Activated CD8-positive, alpha-beta memory T cell treated with anti-CD3 and anti-CD28 coated beads, Interleukin-2, amount 10 ng/mL, durations not matched to agents 7 days and 5 days (primary cell): ENCODE results near the gene PHF11. TPM values are rescaled to one million over a fixed set of nuclear protein-coding genes. Genes with fewer than 3 reads are reported as not detected.
"Not testable (repeated sequence)": the region's sequence is repeated elsewhere in the genome, so short reads cannot be mapped to it uniquely, and the experiment has no call there.

ENCODE experiments used
- ATAC-seq: fragments of 150-1000 bp; cut with Tn5 transposase; one replicate; pipeline ENCODE4 v1.10.0; 2021; ENCODE audit warnings: moderate library complexity
- CTCF ChIA-PET: fragments of 350-600 bp; sonication (Branson Sonifier 250); formaldehyde crosslinking; loops from one replicate; lab custom pipeline; 2021; ENCODE audit warnings: antibody characterized with exemption; lab: Charles Lee
- DNase-seq: peaks from one replicate; pipeline ENCODE4 v3.0.0-alpha.2; 2020
- H3K27ac Mint-ChIP-seq: one replicate; pipeline ENCODE4 v1.8.0; 2021; ENCODE audit warnings: mild to moderate bottlenecking, mixed read lengths
- H3K27me3 Mint-ChIP-seq: one replicate; pipeline ENCODE4 v1.8.0; 2021; ENCODE audit warnings: mixed read lengths
- H3K36me3 Mint-ChIP-seq: one replicate; pipeline ENCODE4 v1.8.0; 2021; ENCODE audit warnings: mild to moderate bottlenecking, mixed read lengths
- H3K4me1 Mint-ChIP-seq: one replicate; pipeline ENCODE4 v1.8.0; 2021; ENCODE audit warnings: mixed read lengths
- H3K4me3 Mint-ChIP-seq: one replicate; pipeline ENCODE4 v1.8.0; 2021; ENCODE audit warnings: mild to moderate bottlenecking, moderate library complexity, mixed read lengths
- H3K9me3 Mint-ChIP-seq: one replicate; pipeline ENCODE4 v1.8.0; 2022; ENCODE audit warnings: low read depth, mixed read lengths
- total RNA-seq, 2 experiments: library from RNA; stranded (reverse); gene quantifications; one replicate each; pipeline ENCODE4 v1.2.3, GENCODE V29; 2021

Gene PHF11
- total RNA-seq, 2 experiments from 2014 or later, result 79.6 to 129 TPM

GRCh38 chr13:49464621-49465325 lies 31.0 kb upstream of the PHF11 start:
- Mint-ChIP-seq H3K27ac (no peak overlapping the region), H3K9me3 (peaks cover 8% of the 10 kb centered on the region), H3K4me3 (no peak overlapping the region), H3K27me3 (no peaks in the 10 kb centered on the region), H3K36me3 (peaks cover 66% of the 10 kb centered on the region), H3K4me1 (peaks cover 3% of the 10 kb centered on the region)
- CTCF ChIA-PET, result interaction anchor here (1.4 kb wide), 1 partner anchor 13 kb away, joined by 4 read pairs; no protein-coding TSS in a partner anchor
- no peak for ATAC-seq
- no peak for DNase-seq

- Mint-ChIP-seq H3K9me3 (peaks cover 8% of the 10 kb centered on the region), H3K27ac (no peak overlapping the region), H3K4me3 (no peak overlapping the region), H3K27me3 (no peaks in the 10 kb centered on the region), H3K36me3 (peaks cover 64% of the 10 kb centered on the region), H3K4me1 (no peaks in the 10 kb centered on the region)
- DNase-seq (no peak), ATAC-seq (no peak)
- CTCF ChIA-PET, result interaction anchor here (0.7 to 1.4 kb wide), 2 partner anchors 14 to 1257 kb away, joined by 3 to 4 read pairs; no protein-coding TSS in a partner anchor
These were observed 29.4 kb upstream of the PHF11 start for GRCh38 chr13:49466292-49466838.

- CTCF ChIA-PET, result no interaction called here
- Mint-ChIP-seq H3K4me3 (no peak overlapping the region), H3K27ac (no peak overlapping the region), H3K4me1 (no peaks in the 10 kb centered on the region), H3K9me3 (no peaks in the 10 kb centered on the region), H3K27me3 (no peaks in the 10 kb centered on the region), H3K36me3 (peaks cover 36% of the 10 kb centered on the region)
- DNase-seq (no peak), ATAC-seq (no peak)
These were observed 23.6 kb upstream of the PHF11 start for GRCh38 chr13:49472186-49472585.

GRCh38 chr13:49476529-49476928 lies 19.2 kb upstream of the PHF11 start:
- H3K36me3 Mint-ChIP-seq, result peaks cover 34% of the 10 kb centered on the region
- H3K4me1 Mint-ChIP-seq, result no peaks in the 10 kb centered on the region
- CTCF ChIA-PET, result no interaction called here
- no peak overlapping the region for H3K27ac Mint-ChIP-seq
- H3K27me3 Mint-ChIP-seq, result no peaks in the 10 kb centered on the region
- no peak overlapping the region for H3K4me3 Mint-ChIP-seq
- no peaks in the 10 kb centered on the region for H3K9me3 Mint-ChIP-seq
- ATAC-seq (no peak), DNase-seq (no peak)

- Mint-ChIP-seq H3K9me3 (no peaks in the 10 kb centered on the region), H3K27me3 (no peaks in the 10 kb centered on the region), H3K27ac (no peak overlapping the region), H3K4me1 (no peaks in the 10 kb centered on the region), H3K4me3 (no peak overlapping the region), H3K36me3 (peaks cover 39% of the 10 kb centered on the region)
- DNase-seq (no peak), ATAC-seq (no peak)
- CTCF ChIA-PET, result interaction anchor here (1.0 to 1.3 kb wide), 2 partner anchors 10 to 13 kb away, joined by 3 read pairs; no protein-coding TSS in a partner anchor
These were observed 14.0 kb upstream of the PHF11 start for GRCh38 chr13:49481788-49482187.

- DNase-seq (no peak), ATAC-seq (no peak)
- no peak overlapping the region for H3K4me3 Mint-ChIP-seq
- no peaks in the 10 kb centered on the region for H3K9me3 Mint-ChIP-seq
- peaks cover 32% of the 10 kb centered on the region for H3K36me3 Mint-ChIP-seq
- H3K27ac Mint-ChIP-seq, result no peak overlapping the region
- CTCF ChIA-PET, result no interaction called here
- H3K27me3 Mint-ChIP-seq, result no peaks in the 10 kb centered on the region
- peaks cover 3% of the 10 kb centered on the region for H3K4me1 Mint-ChIP-seq
These were observed 7.2 kb upstream of the PHF11 start for GRCh38 chr13:49488563-49488962.

GRCh38 chr13:49494645-49495044 lies 1.1 kb upstream of the PHF11 start:
- H3K4me3 Mint-ChIP-seq, result peak overlapping the region; percentile 88
- no peaks in the 10 kb centered on the region for H3K9me3 Mint-ChIP-seq
- CTCF ChIA-PET, result interaction anchor here (0.6 to 4.5 kb wide), 4 partner anchors 12 to 193 kb away, joined by 3 to 21 read pairs (median 4); partner anchors contain the start of genes CAB39L and SETDB2
- DNase-seq, result no peak
- ATAC-seq, result no peak
- peak overlapping the region; percentile 99 for H3K27ac Mint-ChIP-seq
- H3K4me1 Mint-ChIP-seq, result peaks cover 45% of the 10 kb centered on the region
- H3K36me3 Mint-ChIP-seq, result peaks cover 47% of the 10 kb centered on the region
- H3K27me3 Mint-ChIP-seq, result no peaks in the 10 kb centered on the region

GRCh38 chr13:49496837-49497236 lies 1.1 kb downstream of the PHF11 start:
- Mint-ChIP-seq H3K4me1 (peaks cover 53% of the 10 kb centered on the region), H3K27ac (peak overlapping the region; percentile 98), H3K36me3 (peaks cover 56% of the 10 kb centered on the region), H3K4me3 (peak overlapping the region; percentile 94)
- peak; percentile 5 for ATAC-seq
- H3K9me3 Mint-ChIP-seq, H3K27me3 Mint-ChIP-seq: not testable (repeated sequence)
- CTCF ChIA-PET, result interaction anchor here (0.7 to 4.5 kb wide), 6 partner anchors 13 to 296 kb away, joined by 3 to 21 read pairs (median 4); partner anchors contain the start of genes CAB39L, KPNA3 and SETDB2
- DNase-seq, result peak; percentile 78

GRCh38 chr13:49497272-49497671 lies 1.5 kb downstream of the PHF11 start:
- CTCF ChIA-PET, result interaction anchor here (2.0 to 4.5 kb wide), 2 partner anchors 53 to 110 kb away, joined by 10 to 21 read pairs; partner anchors contain the start of genes CAB39L and SETDB2
- DNase-seq, result no peak
- peaks cover 56% of the 10 kb centered on the region for H3K36me3 Mint-ChIP-seq

GRCh38 chr13:49498206-49498605 lies 2.5 kb downstream of the PHF11 start:
- H3K4me3 Mint-ChIP-seq, result no peak overlapping the region
- H3K9me3 Mint-ChIP-seq, result no peaks in the 10 kb centered on the region
- CTCF ChIA-PET, result no interaction called here
- peaks cover 58% of the 10 kb centered on the region for H3K4me1 Mint-ChIP-seq
- H3K27ac Mint-ChIP-seq, result peak overlapping the region; percentile 83
- DNase-seq, result no peak
- no peak for ATAC-seq
- peaks cover 59% of the 10 kb centered on the region for H3K36me3 Mint-ChIP-seq
- no peaks in the 10 kb centered on the region for H3K27me3 Mint-ChIP-seq

More at GRCh38 chr13:49497272-49497671, 1.5 kb downstream of the PHF11 start:
- Mint-ChIP-seq H3K9me3 (no peaks in the 10 kb centered on the region), H3K4me3 (peak overlapping the region; percentile 94), H3K27me3 (no peaks in the 10 kb centered on the region), H3K27ac (peak overlapping the region; percentile 98), H3K4me1 (peaks cover 53% of the 10 kb centered on the region)
- ATAC-seq, result no peak

GRCh38 chr13:49499889-49500660 lies 4.3 kb downstream of the PHF11 start:
- no peaks in the 10 kb centered on the region for H3K9me3 Mint-ChIP-seq
- peaks cover 45% of the 10 kb centered on the region for H3K4me1 Mint-ChIP-seq
- ATAC-seq (no peak), DNase-seq (no peak)
- H3K27me3 Mint-ChIP-seq, result no peaks in the 10 kb centered on the region
- no peak overlapping the region for H3K4me3 Mint-ChIP-seq
- peaks cover 58% of the 10 kb centered on the region for H3K36me3 Mint-ChIP-seq
- H3K27ac Mint-ChIP-seq, result peak overlapping the region; percentile 58
- CTCF ChIA-PET, result interaction anchor here (0.6 to 1.3 kb wide), 3 partner anchors 18 to 293 kb away, joined by 3 read pairs; partner anchors contain the start of gene KPNA3

- DNase-seq (no peak), ATAC-seq (no peak)
- Mint-ChIP-seq H3K36me3 (peaks cover 63% of the 10 kb centered on the region), H3K27ac (no peak overlapping the region), H3K9me3 (peaks cover 2% of the 10 kb centered on the region), H3K4me1 (peaks cover 37% of the 10 kb centered on the region), H3K4me3 (no peak overlapping the region), H3K27me3 (no peaks in the 10 kb centered on the region)
- CTCF ChIA-PET, result no interaction called here
These were observed 7.2 kb downstream of the PHF11 start for GRCh38 chr13:49502954-49503353.

- CTCF ChIA-PET, result no interaction called here
- no peak overlapping the region for H3K27ac Mint-ChIP-seq
- H3K4me1 Mint-ChIP-seq, result peaks cover 28% of the 10 kb centered on the region
- no peak overlapping the region for H3K4me3 Mint-ChIP-seq
- H3K9me3 Mint-ChIP-seq, result peaks cover 2% of the 10 kb centered on the region
- no peaks in the 10 kb centered on the region for H3K27me3 Mint-ChIP-seq
- ATAC-seq (no peak), DNase-seq (no peak)
- peaks cover 58% of the 10 kb centered on the region for H3K36me3 Mint-ChIP-seq
These were observed 8.2 kb downstream of the PHF11 start for GRCh38 chr13:49503951-49504350.
